Coronary artery (tissue), 2 donors: ENCODE results near the gene SMIM1.
A peak's percentile ranks its signal among the peaks of the same experiment; 100 is the strongest.
"Not testable (repeated sequence)": the region's sequence is repeated elsewhere in the genome, so short reads cannot be mapped to it uniquely, and the experiment has no call there.

Source experiments
- DNase-seq: peaks from one replicate; pipeline ENCODE4 v3.0.0-alpha.2; 2017; ENCODE audit warnings: low spot score
- H3K27ac ChIP-seq, 2 donors: fragments of 200-600 bp; sonication (generic); one replicate each; pipeline ENCODE4 v1.5.1; 2016 to 2019
- H3K4me3 ChIP-seq: fragments of 200-600 bp; sonication (generic); 2 replicates; pipeline ENCODE4 v1.5.1; 2016; ENCODE audit warnings: mild to moderate bottlenecking, moderate library complexity
- CTCF ChIP-seq: fragments of 200-600 bp; sonication (generic); IDR thresholded peaks from one replicate; pipeline ENCODE4 v1.5.1; 2019; ENCODE audit warnings: antibody characterized with exemption

The SMIM1 gene

GRCh38 chr1:3744646-3745045 is 27.9 kb upstream of the SMIM1 start:
- Histone ChIP-seq H3K27ac (no peak overlapping the region), H3K4me3 (no peak overlapping the region)
- DNase-seq: no peak
- TF ChIP-seq CTCF: no peak

- Histone ChIP-seq H3K27ac (no peak overlapping the region), H3K4me3 (no peak overlapping the region)
- no peak for TF ChIP-seq CTCF
- no peak for DNase-seq
Observed at GRCh38 chr1:3745071-3745470, 27.5 kb upstream of the SMIM1 start.

- DNase-seq: no peak
- Histone ChIP-seq H3K4me3 (peak overlapping the region; percentile 71), H3K27ac (peak overlapping the region in 1 of 2 donors; percentile 80)
- TF ChIP-seq CTCF: no peak
Observed at GRCh38 chr1:3745590-3746381, 26.8 kb upstream of the SMIM1 start.

GRCh38 chr1:3746389-3746829 is 26.1 kb upstream of the SMIM1 start:
- TF ChIP-seq CTCF: no peak
- no peak for DNase-seq
- H3K4me3 ChIP-seq: peak overlapping the region; percentile 71
- H3K27ac ChIP-seq: peak overlapping the region; percentile 51 to 80

GRCh38 chr1:3746830-3747521 is 25.6 kb upstream of the SMIM1 start:
- TF ChIP-seq CTCF: no peak
- Histone ChIP-seq H3K4me3 (peak overlapping the region; percentile 71), H3K27ac (peak overlapping the region; percentile 51 to 80)
- DNase-seq: peak; percentile 89

GRCh38 chr1:3747522-3747848 is 25.1 kb upstream of the SMIM1 start:
- no peak for TF ChIP-seq CTCF
- H3K4me3 ChIP-seq: peak overlapping the region; percentile 71
- peak overlapping the region in 1 of 2 donors; percentile 80 for H3K27ac ChIP-seq
- DNase-seq: no peak

GRCh38 chr1:3747903-3748302 is 24.6 kb upstream of the SMIM1 start:
- Histone ChIP-seq H3K4me3 (peak overlapping the region; percentile 71), H3K27ac (no peak overlapping the region)
- no peak for DNase-seq
- TF ChIP-seq CTCF: no peak

GRCh38 chr1:3748316-3748900 is 24.1 kb upstream of the SMIM1 start:
- H3K4me3 ChIP-seq, DNase-seq, H3K27ac ChIP-seq: not testable (repeated sequence)
